A673 (cell line): ENCODE data around the gene NTNG1. TPM values are rescaled to one million over a fixed set of nuclear protein-coding genes. Genes with fewer than 3 reads are reported as not detected.

Experiments used
- BruUV-seq: library from RNA; stranded (reverse); fragments of 400-500 nt; replicated peaks from 2 replicates; lab custom pipeline; 2021; lab: Mats Ljungman, UMichigan
- CTCF ChIA-PET: fragments of 300-600 bp; sonication (Branson Sonifier 250); formaldehyde crosslinking; loops from one replicate; lab custom pipeline; 2022; ENCODE audit warnings: antibody characterized with exemption; lab: Charles Lee
- POLR2A ChIA-PET: fragments of 300-600 bp; sonication (Branson Sonifier 250); formaldehyde crosslinking; loops from one replicate; lab custom pipeline; 2022; ENCODE audit warnings: antibody characterized with exemption; ENCODE audit not compliant: low non-redundant PET; lab: Charles Lee
- DNase-seq: peaks from one replicate; pipeline ENCODE4 v3.0.0-alpha.2; 2015; ENCODE audit warnings: low spot score
- H3K27ac ChIP-seq: fragments of 200-600 bp; sonication (generic); 2 replicates; pipeline ENCODE4 v1.5.1; 2016; ENCODE audit warnings: mixed run types, low read depth, mild to moderate bottlenecking, mixed read lengths, antibody characterized with exemption, low read length; ENCODE audit not compliant: poor library complexity, severe bottlenecking
- H3K27me3 ChIP-seq: fragments of 200-600 bp; sonication (generic); replicated peaks from 2 replicates; pipeline ENCODE4 v1.6.1; 2017; ENCODE audit warnings: mixed run types, low read depth, mild to moderate bottlenecking, mixed read lengths, antibody characterized with exemption, low read length; ENCODE audit not compliant: insufficient read depth, poor library complexity
- H3K36me3 ChIP-seq: fragments of 200-600 bp; sonication (generic); 2 replicates; pipeline ENCODE4 v1.6.1; 2016; ENCODE audit warnings: mixed run types, mild to moderate bottlenecking, mixed read lengths, antibody characterized with exemption, low read length; ENCODE audit not compliant: insufficient read depth, poor library complexity, severe bottlenecking
- H3K4me1 ChIP-seq: fragments of 200-600 bp; sonication (generic); 2 replicates; pipeline ENCODE4 v1.6.1; 2017; ENCODE audit warnings: mixed run types, mild to moderate bottlenecking, mixed read lengths, antibody characterized with exemption, low read length; ENCODE audit not compliant: insufficient read depth, poor library complexity, severe bottlenecking
- H3K4me3 ChIP-seq: fragments of 200-600 bp; sonication (generic); 2 replicates; pipeline ENCODE4 v1.5.1; 2016; ENCODE audit warnings: low read depth, mixed run types, mild to moderate bottlenecking, mixed read lengths, low read length; ENCODE audit not compliant: poor library complexity, severe bottlenecking
- H3K9me3 ChIP-seq: fragments of 200-600 bp; sonication (generic); 2 replicates; pipeline ENCODE4 v1.6.1; 2016; ENCODE audit warnings: mixed run types, low read depth, mild to moderate bottlenecking, mixed read lengths, antibody characterized with exemption, low read length; ENCODE audit not compliant: poor library complexity, severe bottlenecking
- CTCF ChIP-seq: fragments of 300-800, 200-600 bp; sonication (generic); conservative IDR thresholded peaks from 2 replicates; pipeline ENCODE4 v1.5.1; 2017; ENCODE audit warnings: low read depth, mild to moderate bottlenecking, antibody characterized with exemption, low read length, moderate library complexity, mixed read lengths
- EZH2 ChIP-seq: fragments of 200-600 bp; sonication (generic); IDR thresholded peaks from 2 replicates; pipeline ENCODE4 v1.6.1; 2017; ENCODE audit warnings: borderline replicate concordance, low read depth, mild to moderate bottlenecking, mixed read lengths, antibody characterized with exemption, low read length; ENCODE audit not compliant: poor library complexity, severe bottlenecking
- intact Hi-C: fragments of 100-400 bp; cut with micrococcal nuclease; formaldehyde crosslinking; loops from one replicate; pipeline ENCODE4 v1.10.0; 2022; ENCODE audit not compliant: unreplicated experiment
- total RNA-seq: library from RNA; stranded (reverse); gene quantifications from 2 replicates; pipeline ENCODE4 v1.2.3, GENCODE V29; 2021

Gene NTNG1
- total RNA-seq, 1 experiment from 2014 or later: 91.5 TPM

GRCh38 chr1:107343601-107344000 lies 202.8 kb downstream of the NTNG1 start:
- CTCF ChIA-PET: interaction anchor here (0.7 kb wide), 1 partner anchor 15 kb away, joined by 3 read pairs; no protein-coding TSS in a partner anchor
- intact Hi-C loops: no loop called here
- POLR2A ChIA-PET: no interaction called here
- no TSS peak for BruUV-seq
- Histone ChIP-seq H3K9me3 (no peaks in the 10 kb centered on the region), H3K4me1 (peaks cover 32% of the 10 kb centered on the region), H3K4me3 (no peak overlapping the region), H3K27ac (no peak overlapping the region), H3K36me3 (peaks cover 7% of the 10 kb centered on the region), H3K27me3 (no peaks in the 10 kb centered on the region)
- TF ChIP-seq EZH2 (no peak), CTCF (no peak)
- DNase-seq: no peak

- no peak for DNase-seq
- H3K27ac ChIP-seq: no peak overlapping the region
- H3K4me3 ChIP-seq: no peak overlapping the region
- peaks cover 7% of the 10 kb centered on the region for H3K36me3 ChIP-seq
- H3K27me3 ChIP-seq: no peaks in the 10 kb centered on the region
- intact Hi-C loops: no loop called here
- CTCF ChIA-PET: interaction anchor here (0.7 kb wide), 1 partner anchor 14 kb away, joined by 3 read pairs; no protein-coding TSS in a partner anchor
- TF ChIP-seq CTCF: no peak
- no peak for TF ChIP-seq EZH2
- H3K9me3 ChIP-seq: no peaks in the 10 kb centered on the region
- peaks cover 32% of the 10 kb centered on the region for H3K4me1 ChIP-seq
- BruUV-seq: no TSS peak
- POLR2A ChIA-PET: no interaction called here
Measured at GRCh38 chr1:107344268-107344760, 203.5 kb downstream of the NTNG1 start.

- intact Hi-C loops: no loop called here
- no peaks in the 10 kb centered on the region for H3K9me3 ChIP-seq
- ChIA-PET POLR2A (no interaction called here), CTCF (no interaction called here)
- H3K4me1 ChIP-seq: peaks cover 27% of the 10 kb centered on the region
- no peak overlapping the region for H3K4me3 ChIP-seq
- no peaks in the 10 kb centered on the region for H3K27me3 ChIP-seq
- H3K27ac ChIP-seq: no peak overlapping the region
- no peak for DNase-seq
- TF ChIP-seq EZH2 (no peak), CTCF (no peak)
- peaks cover 7% of the 10 kb centered on the region for H3K36me3 ChIP-seq
- BruUV-seq: no TSS peak
Measured at GRCh38 chr1:107344836-107345235, 204.0 kb downstream of the NTNG1 start.
